Liver (tissue), 9 donors: ENCODE measurements around the gene PRPF31. TPM values are rescaled to one million over a fixed set of nuclear protein-coding genes. Genes with fewer than 3 reads are reported as not detected.

Source experiments
- DNase-seq: peaks from one replicate; pipeline ENCODE4 v3.0.0-alpha.2; 2017; ENCODE audit warnings: low spot score
- H3K27ac ChIP-seq, 2 donors: one replicate each; pipeline ENCODE4 v1.7.0; 2013; ENCODE audit warnings: inconsistent platforms in 2 of 2, low read length in 2 of 2, control low read depth in 1 of 2, low read depth in 1 of 2, mild to moderate bottlenecking in 1 of 2
- H3K27me3 ChIP-seq, 4 donors: one replicate each; pipeline versions ENCODE4 v1.6.1 to v1.7.0; 2013; ENCODE audit warnings: low read length in 3 of 4, inconsistent platforms in 1 of 4, mild to moderate bottlenecking in 1 of 4, moderate library complexity in 1 of 4; ENCODE audit not compliant: control insufficient read depth in 4 of 4, insufficient read depth in 4 of 4
- H3K36me3 ChIP-seq, 4 donors: one replicate each; pipeline versions ENCODE4 v1.6.1 to v1.7.0; 2013; ENCODE audit warnings: low read length in 3 of 4, mild to moderate bottlenecking in 3 of 4, low read depth in 1 of 4, moderate library complexity in 1 of 4; ENCODE audit not compliant: control insufficient read depth in 4 of 4, insufficient read depth in 3 of 4
- H3K4me1 ChIP-seq, 4 donors: one replicate each; pipeline versions ENCODE4 v1.6.1 to v1.7.0; 2013; ENCODE audit warnings: low read length in 3 of 4, mild to moderate bottlenecking in 3 of 4, moderate library complexity in 1 of 4; ENCODE audit not compliant: control insufficient read depth in 4 of 4, insufficient read depth in 4 of 4
- H3K4me3 ChIP-seq, 3 donors: one replicate each; pipeline versions ENCODE4 v1.6.1 to v1.7.0; 2013; ENCODE audit warnings: low read length in 3 of 3, control low read depth in 1 of 3, low read depth in 1 of 3, mild to moderate bottlenecking in 1 of 3
- H3K9ac ChIP-seq, 2 donors: one replicate each; pipeline ENCODE4 v1.7.0; 2013; ENCODE audit warnings: low read length in 2 of 2, mild to moderate bottlenecking in 2 of 2, moderate library complexity in 2 of 2, control low read depth in 1 of 2, low read depth in 1 of 2
- H3K9me3 ChIP-seq, 4 donors: one replicate each; pipeline versions ENCODE4 v1.6.1 to v1.7.0; 2013; ENCODE audit warnings: low read length in 3 of 4; ENCODE audit not compliant: control insufficient read depth in 4 of 4
- ATF3 ChIP-seq: IDR thresholded peaks from 2 replicates; pipeline ENCODE4 v1.6.1; 2016; ENCODE audit warnings: antibody characterized with exemption
- EGR1 ChIP-seq, 2 donors: IDR thresholded peaks; 2 replicates each; pipeline ENCODE4 v1.6.1; 2016 to 2018; ENCODE audit warnings: antibody characterized with exemption in 2 of 2, low read depth in 2 of 2
- FOXA1 ChIP-seq: IDR thresholded peaks from 2 replicates; pipeline ENCODE4 v1.6.1; 2016; ENCODE audit warnings: antibody characterized with exemption
- FOXA2 ChIP-seq: IDR thresholded peaks from 2 replicates; pipeline ENCODE4 v1.6.1; 2016; ENCODE audit warnings: antibody characterized with exemption
- GABPA ChIP-seq, 2 donors: IDR thresholded peaks in 1 of 2; conservative IDR thresholded peaks in 1 of 2; 2 replicates each; pipeline ENCODE4 v1.6.1; 2016; ENCODE audit warnings: antibody characterized with exemption in 2 of 2, mild to moderate bottlenecking in 1 of 2, moderate library complexity in 1 of 2
- HNF4A ChIP-seq, 2 donors: conservative IDR thresholded peaks; 2 replicates each; pipeline ENCODE4 v1.6.1; 2016; ENCODE audit warnings: antibody characterized with exemption in 2 of 2, mild to moderate bottlenecking in 2 of 2
- HNF4G ChIP-seq: IDR thresholded peaks from 2 replicates; pipeline ENCODE4 v1.6.1; 2016; ENCODE audit warnings: antibody characterized with exemption
- JUND ChIP-seq, 2 donors: IDR thresholded peaks; 2 replicates each; pipeline ENCODE4 v1.6.1; 2016; ENCODE audit warnings: antibody characterized with exemption in 2 of 2
- NR2F2 ChIP-seq: IDR thresholded peaks from 2 replicates; pipeline ENCODE4 v1.6.1; 2016; ENCODE audit warnings: antibody characterized with exemption
- REST ChIP-seq: IDR thresholded peaks from 2 replicates; pipeline ENCODE4 v1.6.1; 2016; ENCODE audit warnings: antibody characterized with exemption, mild to moderate bottlenecking
- SP1 ChIP-seq: IDR thresholded peaks from 2 replicates; pipeline ENCODE4 v1.6.1; 2018; ENCODE audit warnings: antibody characterized with exemption, mild to moderate bottlenecking
- TAF1 ChIP-seq: conservative IDR thresholded peaks from 2 replicates; pipeline ENCODE4 v1.6.1; 2016; ENCODE audit warnings: antibody characterized with exemption, mild to moderate bottlenecking
- YY1 ChIP-seq: IDR thresholded peaks from 2 replicates; pipeline ENCODE4 v1.6.1; 2016; ENCODE audit warnings: antibody characterized with exemption, mild to moderate bottlenecking
- ZBTB33 ChIP-seq: IDR thresholded peaks from 2 replicates; pipeline ENCODE4 v1.6.1; 2016; ENCODE audit warnings: antibody characterized with exemption
- WGBS: extraction: QIAGEN DNeasy Blood & Tissue Kit; methylation state at CpG from one replicate; pipeline ENCODE4 v1.1.7; 2013; 5-methylcytosine and 5-hydroxymethylcytosine counted together
- polyA plus RNA-seq, 2 donors: library from polyadenylated mRNA; stranded (reverse) in 1 of 2; unstranded in 1 of 2; fragments of 200-250 nt in 1 of 2; fragments of >200 nt in 1 of 2; fragmentation: Nextera tagmentation in 1 of 2; extraction: Ambion mirVana in 1 of 2; gene quantifications; one replicate each; pipeline versions ENCODE4 v1.2.1 to v1.2.3, GENCODE V29; 2013 to 2015
- total RNA-seq, 2 donors: library from RNA; depleted of rRNA; stranded (reverse); fragments of >200 nt; gene quantifications; one replicate each; pipeline ENCODE4 v1.2.3, GENCODE V29; 2014
- donor health status: healthy.
- donor health status: healthy.
- donor health status: healthy.
- donor health status: healthy.
- donor health status: healthy.

Gene PRPF31
- total and polyA plus RNA-seq, 4 donors = 23.8 to 33.0 (median 28.7) TPM

GRCh38 chr19:54069470-54069869 is 46.1 kb upstream of the PRPF31 start:
- Histone ChIP-seq H3K9ac (no peak overlapping the region), H3K9me3 (peaks cover 0 to 11% (median 8%) of the 10 kb centered on the region in 4 donors), H3K36me3 (no peaks in the 10 kb centered on the region), H3K27me3 (no peaks in the 10 kb centered on the region), H3K4me1 (no peaks in the 10 kb centered on the region), H3K4me3 (peak overlapping the region in 1 of 3 donors; percentile 17), H3K27ac (no peak overlapping the region)
- no peak for TF ChIP-seq GABPA (IDR thresholded peaks at IDR 0.05 in 1 of 2, conservative IDR thresholded peaks at IDR 0.05 in 1 of 2)
- 64% methylated on average over 5 of the region's 5 CpGs for WGBS
- DNase-seq = no peak

- Histone ChIP-seq H3K4me3 (no peak overlapping the region), H3K9me3 (peaks cover 0 to 11% (median 6%) of the 10 kb centered on the region in 4 donors), H3K27ac (no peak overlapping the region), H3K27me3 (no peaks in the 10 kb centered on the region), H3K9ac (no peak overlapping the region), H3K36me3 (no peaks in the 10 kb centered on the region), H3K4me1 (no peaks in the 10 kb centered on the region)
- 80% methylated on average over 10 of the region's 10 CpGs for WGBS
- TF ChIP-seq FOXA2 = no peak
- no peak for TF ChIP-seq NR2F2
- TF ChIP-seq FOXA1 = no peak
- TF ChIP-seq TAF1 = no peak
- TF ChIP-seq ZBTB33 = no peak
- no peak for TF ChIP-seq ATF3
- no peak for TF ChIP-seq HNF4G
- DNase-seq = no peak
Measured at GRCh38 chr19:54073829-54074228, 41.7 kb upstream of the PRPF31 start.

- 80% methylated on average over 9 of the region's 9 CpGs for WGBS
- TF ChIP-seq FOXA2 (no peak), JUND (IDR thresholded peaks at IDR 0.05) (no peak), ATF3 (no peak), REST (no peak), HNF4A (conservative IDR thresholded peaks at IDR 0.05) (no peak), EGR1 (IDR thresholded peaks at IDR 0.05; ENCODE audit: low read depth in 2 of 2) (no peak), YY1 (no peak), HNF4G (no peak), SP1 (no peak), NR2F2 (no peak)
- no peak overlapping the region for H3K9ac ChIP-seq
Measured at GRCh38 chr19:54074851-54075250, 40.7 kb upstream of the PRPF31 start.

More at GRCh38 chr19:54074851-54075250, 40.7 kb upstream of the PRPF31 start:
- Histone ChIP-seq H3K27ac (no peak overlapping the region), H3K4me3 (no peak overlapping the region), H3K9me3 (peaks cover 0 to 1% (median under 1%) of the 10 kb centered on the region in 4 donors), H3K27me3 (no peaks in the 10 kb centered on the region), H3K36me3 (no peaks in the 10 kb centered on the region), H3K4me1 (no peaks in the 10 kb centered on the region)
- DNase-seq = no peak
